SK-N-SH treated with all-trans-retinoic acid at 6 μM for 48 hours (cell line): ENCODE results near the gene ZNF254.

Source experiments
- PATZ1 ChIP-seq: fragments of 250-450 bp; sonication (Bioruptor Pico); IDR thresholded peaks from 2 replicates; pipeline ENCODE4 v1.8.0; 2020; ENCODE audit warnings: mild to moderate bottlenecking, moderate library complexity, borderline replicate concordance
- TCF4 ChIP-seq: fragments of 250-450 bp; sonication (Bioruptor Pico); IDR thresholded peaks from 2 replicates; pipeline ENCODE4 v1.8.0; 2021; ENCODE audit warnings: mild to moderate bottlenecking, moderate library complexity, borderline replicate concordance
- TSHZ2 ChIP-seq: fragments of 250-450 bp; sonication (Bioruptor Pico); IDR thresholded peaks from 2 replicates; pipeline ENCODE4 v1.5.0; 2020; ENCODE audit warnings: mild to moderate bottlenecking, moderate library complexity

GRCh38 chr19:24048261-24048660 is 38.7 kb upstream of the ZNF254 start:
- TF ChIP-seq TSHZ2 (no peak), PATZ1 (CRISPR knock-in tag) (no peak), TCF4 (CRISPR knock-in tag) (no peak)
